H9 (cell line): Measurements from ENCODE around the gene EN1. TPM values are rescaled to one million over a fixed set of nuclear protein-coding genes. Genes with fewer than 3 reads are reported as not detected.

Experiments
- DNase-seq: peaks from one replicate; pipeline ENCODE4 v3.0.0-alpha.2; 2017
- H2AFZ ChIP-seq: one replicate; pipeline ENCODE4 v1.6.1; 2013; ENCODE audit warnings: mild to moderate bottlenecking, low read length, control low read depth, moderate library complexity
- H2AK5ac ChIP-seq: 2 replicates; pipeline ENCODE4 v1.6.1; 2013; ENCODE audit warnings: low read length, control low read depth, mixed read lengths; ENCODE audit not compliant: insufficient read length
- H2BK120ac ChIP-seq: one replicate; pipeline ENCODE4 v1.6.1; 2013; ENCODE audit warnings: low read depth, mild to moderate bottlenecking, low read length, control low read depth, inconsistent platforms; ENCODE audit not compliant: poor library complexity, severe bottlenecking
- H2BK12ac ChIP-seq: 2 replicates; pipeline ENCODE4 v1.6.1; 2013; ENCODE audit warnings: low read length, control low read depth, mixed read lengths, low read depth; ENCODE audit not compliant: insufficient read length
- H2BK15ac ChIP-seq: 2 replicates; pipeline ENCODE4 v1.6.1; 2013; ENCODE audit warnings: low read depth, low read length, control low read depth
- H2BK20ac ChIP-seq: one replicate; pipeline ENCODE4 v1.6.1; 2013; ENCODE audit warnings: low read depth, mild to moderate bottlenecking, low read length, control low read depth, inconsistent platforms; ENCODE audit not compliant: poor library complexity, severe bottlenecking
- H2BK5ac ChIP-seq: 2 replicates; pipeline ENCODE4 v1.6.1; 2013; ENCODE audit warnings: low read length, control low read depth, mixed read lengths; ENCODE audit not compliant: insufficient read length
- H3K14ac ChIP-seq: 2 replicates; pipeline ENCODE4 v1.6.1; 2013; ENCODE audit warnings: low read length, control low read depth; ENCODE audit not compliant: insufficient read depth
- H3K18ac ChIP-seq: 2 replicates; pipeline ENCODE4 v1.6.1; 2013; ENCODE audit warnings: low read depth, mild to moderate bottlenecking, mixed read lengths, low read length, control low read depth; ENCODE audit not compliant: insufficient read length
- H3K23ac ChIP-seq: 2 replicates; pipeline ENCODE4 v1.6.1; 2013; ENCODE audit warnings: low read length, control low read depth, mixed read lengths, low read depth; ENCODE audit not compliant: insufficient read length
- H3K23me2 ChIP-seq: 2 replicates; pipeline ENCODE4 v1.6.1; 2013; ENCODE audit warnings: low read depth, mild to moderate bottlenecking, mixed read lengths, low read length, control low read depth; ENCODE audit not compliant: insufficient read length, poor library complexity, severe bottlenecking
- H3K27ac ChIP-seq: 2 replicates; pipeline ENCODE4 v1.5.1; 2013; ENCODE audit warnings: low read length, control low read depth, mixed read lengths, low read depth; ENCODE audit not compliant: insufficient read length
- H3K27me3 ChIP-seq: 2 replicates; pipeline ENCODE4 v1.6.1; 2013; ENCODE audit warnings: low read length, control low read depth, inconsistent platforms; ENCODE audit not compliant: insufficient read depth
- H3K4ac ChIP-seq: 2 replicates; pipeline ENCODE4 v1.6.1; 2013; ENCODE audit warnings: low read depth, mild to moderate bottlenecking, control low read depth, inconsistent platforms, low read length, moderate library complexity
- H3K4me1 ChIP-seq: 2 replicates; pipeline ENCODE4 v1.6.1; 2013; ENCODE audit warnings: low read length, control low read depth, inconsistent platforms; ENCODE audit not compliant: insufficient read depth
- H3K4me2 ChIP-seq: 2 replicates; pipeline ENCODE4 v1.6.1; 2013; ENCODE audit warnings: low read length, control low read depth, mixed read lengths; ENCODE audit not compliant: insufficient read length, insufficient read depth
- H3K56ac ChIP-seq: 2 replicates; pipeline ENCODE4 v1.6.1; 2013; ENCODE audit warnings: low read depth, mild to moderate bottlenecking, mixed read lengths, low read length, control low read depth; ENCODE audit not compliant: insufficient read length
- H3K79me1 ChIP-seq: 2 replicates; pipeline ENCODE4 v1.6.1; 2013; ENCODE audit warnings: low read depth, mild to moderate bottlenecking, moderate library complexity, low read length, control low read depth, inconsistent platforms; ENCODE audit not compliant: insufficient read depth, poor library complexity, severe bottlenecking
- H3K79me2 ChIP-seq: 2 replicates; pipeline ENCODE4 v1.6.1; 2013; ENCODE audit warnings: low read length, control low read depth, inconsistent platforms; ENCODE audit not compliant: insufficient read depth
- H3K9ac ChIP-seq: 2 replicates; pipeline ENCODE4 v1.6.1; 2013; ENCODE audit warnings: low read length, control low read depth, mixed read lengths; ENCODE audit not compliant: insufficient read length; ENCODE audit errors: extremely low read depth
- H3K9me3 ChIP-seq: one replicate; pipeline ENCODE4 v1.6.1; 2013; ENCODE audit warnings: low read depth, low read length, inconsistent platforms; ENCODE audit not compliant: control insufficient read depth
- H3T11ph ChIP-seq: one replicate; pipeline ENCODE4 v1.6.1; 2013; ENCODE audit warnings: mild to moderate bottlenecking, low read length, control low read depth, inconsistent platforms
- H4K20me1 ChIP-seq: one replicate; pipeline ENCODE4 v1.6.1; 2013; ENCODE audit not compliant: control insufficient read depth, insufficient read length, insufficient read depth
- H4K5ac ChIP-seq: 2 replicates; pipeline ENCODE4 v1.6.1; 2013; ENCODE audit warnings: low read depth, mild to moderate bottlenecking, mixed read lengths, low read length, control low read depth; ENCODE audit not compliant: insufficient read length
- H4K8ac ChIP-seq: replicated peaks from 2 replicates; pipeline ENCODE4 v1.6.1; 2013; ENCODE audit warnings: low read length, control low read depth, mixed read lengths, low read depth; ENCODE audit not compliant: insufficient read length
- H4K91ac ChIP-seq: 2 replicates; pipeline ENCODE4 v1.6.1; 2013; ENCODE audit warnings: low read depth, mild to moderate bottlenecking, moderate library complexity, mixed read lengths, low read length, control low read depth; ENCODE audit not compliant: insufficient read length
- H3K27ac Mint-ChIP-seq, 3 experiments: 2 replicates in 2 of 3; 3 replicates in 1 of 3; pipeline ENCODE4 v1.8.0; 2020 to 2021; ENCODE audit warnings: mixed read lengths in 3 of 3, mild to moderate bottlenecking in 1 of 3, moderate library complexity in 1 of 3
- H3K27me3 Mint-ChIP-seq: 2 replicates; pipeline ENCODE4 v1.8.0; 2021; ENCODE audit warnings: low read depth, mild to moderate bottlenecking, moderate library complexity, mixed read lengths
- H3K36me3 Mint-ChIP-seq, 3 experiments: 2 replicates in 2 of 3; 3 replicates in 1 of 3; pipeline ENCODE4 v1.8.0; 2020 to 2021; ENCODE audit warnings: low read depth in 3 of 3, mixed read lengths in 3 of 3; ENCODE audit not compliant: insufficient read depth in 1 of 3
- H3K4me1 Mint-ChIP-seq, 2 experiments: 2 replicates each; pipeline ENCODE4 v1.8.0; 2020; ENCODE audit warnings: mixed read lengths in 2 of 2
- H3K4me3 Mint-ChIP-seq, 2 experiments: 2 replicates in 1 of 2; 3 replicates in 1 of 2; pipeline ENCODE4 v1.8.0; 2020 to 2021; ENCODE audit warnings: mild to moderate bottlenecking in 2 of 2, mixed read lengths in 2 of 2, moderate library complexity in 1 of 2
- H3K9me3 Mint-ChIP-seq, 2 experiments: 2 replicates in 1 of 2; 3 replicates in 1 of 2; pipeline ENCODE4 v1.8.0; 2020; ENCODE audit warnings: mild to moderate bottlenecking in 2 of 2, mixed read lengths in 2 of 2, moderate library complexity in 1 of 2
- WGBS: extraction: QIAGEN DNeasy Blood & Tissue Kit; methylation state at CpG from one replicate; pipeline ENCODE4 v1.1.7; 2013; ENCODE audit warnings: missing lambda C conversion rate, low lambda C conversion rate, mixed read lengths; ENCODE audit not compliant: insufficient read length; ENCODE audit errors: extremely low coverage; 5-methylcytosine and 5-hydroxymethylcytosine counted together
- total RNA-seq: library from RNA; stranded (reverse); gene quantifications from 2 replicates; pipeline ENCODE4 v1.2.1, GENCODE V29; 2021
- TF ChIP-seq, protein P1 (sequence below): fragments of 200-600 bp; sonication (generic); conservative IDR thresholded peaks from 3 replicates; pipeline ENCODE4 v1.8.0; 2021; ENCODE audit warnings: antibody characterized with exemption, mild to moderate bottlenecking

Gene EN1
- total RNA-seq, 1 experiment from 2014 or later, result not detected

DNA sequence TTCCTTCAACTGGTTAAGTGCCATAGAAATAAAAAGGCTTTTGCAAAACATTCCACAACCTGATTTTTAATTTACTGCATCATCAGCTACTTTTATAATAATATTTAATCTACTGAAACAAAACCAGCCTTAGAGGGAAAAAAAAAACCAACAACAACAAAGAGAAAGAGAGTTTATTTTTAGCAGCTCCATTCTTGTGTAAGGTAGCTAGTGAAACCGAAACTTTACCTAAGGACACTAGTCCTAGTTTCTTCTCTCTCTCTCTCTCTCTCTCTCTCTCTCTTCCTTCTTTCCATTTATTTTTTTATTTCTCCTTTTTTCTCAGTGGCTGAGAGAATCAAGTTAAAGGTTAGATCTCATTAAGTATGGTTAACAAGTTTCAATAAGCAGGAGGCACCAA is 21.4 kb downstream of the EN1 start:
- Histone ChIP-seq H3K23me2 (no peaks in the 10 kb centered on the region), H3K79me1 (no peaks in the 10 kb centered on the region), H3K4ac (no peak overlapping the region), H3T11ph (no peak overlapping the region), H2AFZ (no peak overlapping the region), H4K20me1 (no peaks in the 10 kb centered on the region), H3K4me2 (no peak overlapping the region), H2AK5ac (no peak overlapping the region), H3K23ac (no peak overlapping the region), H3K18ac (no peak overlapping the region), H2BK5ac (no peak overlapping the region), H4K8ac (no peak overlapping the region), H2BK20ac (no peak overlapping the region), H3K27me3 (peaks cover under 1% of the 10 kb centered on the region; the same call in 1 of the 2 replicates), H3K4me1 (no peaks in the 10 kb centered on the region), H4K91ac (no peak overlapping the region), H3K14ac (no peak overlapping the region), H3K79me2 (no peaks in the 10 kb centered on the region), H3K56ac (no peak overlapping the region), H2BK12ac (no peak overlapping the region), H2BK120ac (no peak overlapping the region), H3K27ac (no peak overlapping the region), H2BK15ac (no peak overlapping the region), H3K9ac (no peak overlapping the region), H3K9me3 (no peaks in the 10 kb centered on the region), H4K5ac (no peak overlapping the region)
- H3K27ac Mint-ChIP-seq, result no peak overlapping the region
- H3K4me3 Mint-ChIP-seq, result no peak overlapping the region
- DNase-seq, result no peak
- WGBS, result no CpG with 5 or more reads among the region's 1 CpG
- peaks cover 76% of the 10 kb centered on the region for H3K27me3 Mint-ChIP-seq
- TF ChIP-seq, protein P1, sequence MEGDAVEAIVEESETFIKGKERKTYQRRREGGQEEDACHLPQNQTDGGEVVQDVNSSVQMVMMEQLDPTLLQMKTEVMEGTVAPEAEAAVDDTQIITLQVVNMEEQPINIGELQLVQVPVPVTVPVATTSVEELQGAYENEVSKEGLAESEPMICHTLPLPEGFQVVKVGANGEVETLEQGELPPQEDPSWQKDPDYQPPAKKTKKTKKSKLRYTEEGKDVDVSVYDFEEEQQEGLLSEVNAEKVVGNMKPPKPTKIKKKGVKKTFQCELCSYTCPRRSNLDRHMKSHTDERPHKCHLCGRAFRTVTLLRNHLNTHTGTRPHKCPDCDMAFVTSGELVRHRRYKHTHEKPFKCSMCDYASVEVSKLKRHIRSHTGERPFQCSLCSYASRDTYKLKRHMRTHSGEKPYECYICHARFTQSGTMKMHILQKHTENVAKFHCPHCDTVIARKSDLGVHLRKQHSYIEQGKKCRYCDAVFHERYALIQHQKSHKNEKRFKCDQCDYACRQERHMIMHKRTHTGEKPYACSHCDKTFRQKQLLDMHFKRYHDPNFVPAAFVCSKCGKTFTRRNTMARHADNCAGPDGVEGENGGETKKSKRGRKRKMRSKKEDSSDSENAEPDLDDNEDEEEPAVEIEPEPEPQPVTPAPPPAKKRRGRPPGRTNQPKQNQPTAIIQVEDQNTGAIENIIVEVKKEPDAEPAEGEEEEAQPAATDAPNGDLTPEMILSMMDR, result no peak
- no peaks in the 10 kb centered on the region for H3K36me3 Mint-ChIP-seq
- peaks cover 7 to 21% of the 10 kb centered on the region in 2 experiments for H3K4me1 Mint-ChIP-seq
- H3K9me3 Mint-ChIP-seq, result no peaks in the 10 kb centered on the region
